H9 (cell line): ENCODE results near the gene ZNF544. TPM values are rescaled to one million over a fixed set of nuclear protein-coding genes. Genes with fewer than 3 reads are reported as not detected.

Experiments
- DNase-seq: peaks from one replicate; pipeline ENCODE4 v3.0.0-alpha.2; 2017
- H2AFZ ChIP-seq: one replicate; pipeline ENCODE4 v1.6.1; 2013; ENCODE audit warnings: mild to moderate bottlenecking, low read length, control low read depth, moderate library complexity
- H2AK5ac ChIP-seq: 2 replicates; pipeline ENCODE4 v1.6.1; 2013; ENCODE audit warnings: low read length, control low read depth, mixed read lengths; ENCODE audit not compliant: insufficient read length
- H2BK120ac ChIP-seq: one replicate; pipeline ENCODE4 v1.6.1; 2013; ENCODE audit warnings: low read depth, mild to moderate bottlenecking, low read length, control low read depth, inconsistent platforms; ENCODE audit not compliant: poor library complexity, severe bottlenecking
- H2BK12ac ChIP-seq: 2 replicates; pipeline ENCODE4 v1.6.1; 2013; ENCODE audit warnings: low read length, control low read depth, mixed read lengths, low read depth; ENCODE audit not compliant: insufficient read length
- H2BK15ac ChIP-seq: 2 replicates; pipeline ENCODE4 v1.6.1; 2013; ENCODE audit warnings: low read depth, low read length, control low read depth
- H2BK20ac ChIP-seq: one replicate; pipeline ENCODE4 v1.6.1; 2013; ENCODE audit warnings: low read depth, mild to moderate bottlenecking, low read length, control low read depth, inconsistent platforms; ENCODE audit not compliant: poor library complexity, severe bottlenecking
- H2BK5ac ChIP-seq: 2 replicates; pipeline ENCODE4 v1.6.1; 2013; ENCODE audit warnings: low read length, control low read depth, mixed read lengths; ENCODE audit not compliant: insufficient read length
- H3K14ac ChIP-seq: 2 replicates; pipeline ENCODE4 v1.6.1; 2013; ENCODE audit warnings: low read length, control low read depth; ENCODE audit not compliant: insufficient read depth
- H3K18ac ChIP-seq: 2 replicates; pipeline ENCODE4 v1.6.1; 2013; ENCODE audit warnings: low read depth, mild to moderate bottlenecking, mixed read lengths, low read length, control low read depth; ENCODE audit not compliant: insufficient read length
- H3K23ac ChIP-seq: 2 replicates; pipeline ENCODE4 v1.6.1; 2013; ENCODE audit warnings: low read length, control low read depth, mixed read lengths, low read depth; ENCODE audit not compliant: insufficient read length
- H3K23me2 ChIP-seq: 2 replicates; pipeline ENCODE4 v1.6.1; 2013; ENCODE audit warnings: low read depth, mild to moderate bottlenecking, mixed read lengths, low read length, control low read depth; ENCODE audit not compliant: insufficient read length, poor library complexity, severe bottlenecking
- H3K27ac ChIP-seq: 2 replicates; pipeline ENCODE4 v1.5.1; 2013; ENCODE audit warnings: low read length, control low read depth, mixed read lengths, low read depth; ENCODE audit not compliant: insufficient read length
- H3K27me3 ChIP-seq: 2 replicates; pipeline ENCODE4 v1.6.1; 2013; ENCODE audit warnings: low read length, control low read depth, inconsistent platforms; ENCODE audit not compliant: insufficient read depth
- H3K4ac ChIP-seq: 2 replicates; pipeline ENCODE4 v1.6.1; 2013; ENCODE audit warnings: low read depth, mild to moderate bottlenecking, control low read depth, inconsistent platforms, low read length, moderate library complexity
- H3K4me1 ChIP-seq: 2 replicates; pipeline ENCODE4 v1.6.1; 2013; ENCODE audit warnings: low read length, control low read depth, inconsistent platforms; ENCODE audit not compliant: insufficient read depth
- H3K4me2 ChIP-seq: 2 replicates; pipeline ENCODE4 v1.6.1; 2013; ENCODE audit warnings: low read length, control low read depth, mixed read lengths; ENCODE audit not compliant: insufficient read length, insufficient read depth
- H3K56ac ChIP-seq: 2 replicates; pipeline ENCODE4 v1.6.1; 2013; ENCODE audit warnings: low read depth, mild to moderate bottlenecking, mixed read lengths, low read length, control low read depth; ENCODE audit not compliant: insufficient read length
- H3K79me1 ChIP-seq: 2 replicates; pipeline ENCODE4 v1.6.1; 2013; ENCODE audit warnings: low read depth, mild to moderate bottlenecking, moderate library complexity, low read length, control low read depth, inconsistent platforms; ENCODE audit not compliant: insufficient read depth, poor library complexity, severe bottlenecking
- H3K79me2 ChIP-seq: 2 replicates; pipeline ENCODE4 v1.6.1; 2013; ENCODE audit warnings: low read length, control low read depth, inconsistent platforms; ENCODE audit not compliant: insufficient read depth
- H3K9ac ChIP-seq: 2 replicates; pipeline ENCODE4 v1.6.1; 2013; ENCODE audit warnings: low read length, control low read depth, mixed read lengths; ENCODE audit not compliant: insufficient read length; ENCODE audit errors: extremely low read depth
- H3K9me3 ChIP-seq: one replicate; pipeline ENCODE4 v1.6.1; 2013; ENCODE audit warnings: low read depth, low read length, inconsistent platforms; ENCODE audit not compliant: control insufficient read depth
- H3T11ph ChIP-seq: one replicate; pipeline ENCODE4 v1.6.1; 2013; ENCODE audit warnings: mild to moderate bottlenecking, low read length, control low read depth, inconsistent platforms
- H4K20me1 ChIP-seq: one replicate; pipeline ENCODE4 v1.6.1; 2013; ENCODE audit not compliant: control insufficient read depth, insufficient read length, insufficient read depth
- H4K5ac ChIP-seq: 2 replicates; pipeline ENCODE4 v1.6.1; 2013; ENCODE audit warnings: low read depth, mild to moderate bottlenecking, mixed read lengths, low read length, control low read depth; ENCODE audit not compliant: insufficient read length
- H4K8ac ChIP-seq: replicated peaks from 2 replicates; pipeline ENCODE4 v1.6.1; 2013; ENCODE audit warnings: low read length, control low read depth, mixed read lengths, low read depth; ENCODE audit not compliant: insufficient read length
- H4K91ac ChIP-seq: 2 replicates; pipeline ENCODE4 v1.6.1; 2013; ENCODE audit warnings: low read depth, mild to moderate bottlenecking, moderate library complexity, mixed read lengths, low read length, control low read depth; ENCODE audit not compliant: insufficient read length
- H3K27ac Mint-ChIP-seq, 3 experiments: 2 replicates in 2 of 3; 3 replicates in 1 of 3; pipeline ENCODE4 v1.8.0; 2020 to 2021; ENCODE audit warnings: mixed read lengths in 3 of 3, mild to moderate bottlenecking in 1 of 3, moderate library complexity in 1 of 3
- H3K27me3 Mint-ChIP-seq: 2 replicates; pipeline ENCODE4 v1.8.0; 2021; ENCODE audit warnings: low read depth, mild to moderate bottlenecking, moderate library complexity, mixed read lengths
- H3K36me3 Mint-ChIP-seq, 3 experiments: 2 replicates in 2 of 3; 3 replicates in 1 of 3; pipeline ENCODE4 v1.8.0; 2020 to 2021; ENCODE audit warnings: low read depth in 3 of 3, mixed read lengths in 3 of 3; ENCODE audit not compliant: insufficient read depth in 1 of 3
- H3K4me1 Mint-ChIP-seq, 2 experiments: 2 replicates each; pipeline ENCODE4 v1.8.0; 2020; ENCODE audit warnings: mixed read lengths in 2 of 2
- H3K4me3 Mint-ChIP-seq, 2 experiments: 2 replicates in 1 of 2; 3 replicates in 1 of 2; pipeline ENCODE4 v1.8.0; 2020 to 2021; ENCODE audit warnings: mild to moderate bottlenecking in 2 of 2, mixed read lengths in 2 of 2, moderate library complexity in 1 of 2
- H3K9me3 Mint-ChIP-seq, 2 experiments: 2 replicates in 1 of 2; 3 replicates in 1 of 2; pipeline ENCODE4 v1.8.0; 2020; ENCODE audit warnings: mild to moderate bottlenecking in 2 of 2, mixed read lengths in 2 of 2, moderate library complexity in 1 of 2
- CTCF ChIP-seq: fragments of 200-600 bp; sonication (generic); conservative IDR thresholded peaks from 3 replicates; pipeline ENCODE4 v1.8.0; 2021; ENCODE audit warnings: antibody characterized with exemption, mild to moderate bottlenecking
- WGBS: extraction: QIAGEN DNeasy Blood & Tissue Kit; methylation state at CpG from one replicate; pipeline ENCODE4 v1.1.7; 2013; ENCODE audit warnings: missing lambda C conversion rate, low lambda C conversion rate, mixed read lengths; ENCODE audit not compliant: insufficient read length; ENCODE audit errors: extremely low coverage; 5-methylcytosine and 5-hydroxymethylcytosine counted together
- total RNA-seq: library from RNA; stranded (reverse); gene quantifications from 2 replicates; pipeline ENCODE4 v1.2.1, GENCODE V29; 2021

The ZNF544 gene
- total RNA-seq, 1 experiment from 2014 or later, result 97.2 TPM

- Histone ChIP-seq H3K18ac (no peak overlapping the region), H2BK120ac (no peak overlapping the region), H3K23ac (no peak overlapping the region), H4K91ac (no peak overlapping the region), H4K20me1 (peaks cover 2% of the 10 kb centered on the region), H3T11ph (no peak overlapping the region), H3K14ac (no peak overlapping the region), H4K5ac (no peak overlapping the region), H3K4me1 (peaks cover 9% of the 10 kb centered on the region; the same call in 1 of the 2 replicates), H3K4me2 (no peak overlapping the region), H3K79me1 (peaks cover 12% of the 10 kb centered on the region), H3K23me2 (peaks cover 5% of the 10 kb centered on the region), H2AK5ac (no peak overlapping the region), H2AFZ (no peak overlapping the region), H2BK15ac (0 out of 2 replicates have a peak overlapping the region, but pooled peaks have one; percentile 58), H3K27ac (no peak overlapping the region), H3K9me3 (no peaks in the 10 kb centered on the region), H4K8ac (no peak overlapping the region), H2BK20ac (no peak overlapping the region), H3K9ac (no peak overlapping the region), H3K27me3 (no peaks in the 10 kb centered on the region), H3K56ac (no peak overlapping the region), H2BK5ac (no peak overlapping the region), H3K79me2 (peaks cover 30% of the 10 kb centered on the region), H2BK12ac (no peak overlapping the region), H3K4ac (no peak overlapping the region)
- no peak for DNase-seq
- WGBS, result no CpG with 5 or more reads among the region's 7 CpGs
- Mint-ChIP-seq H3K4me1 (peaks cover 22 to 26% of the 10 kb centered on the region in 2 experiments), H3K36me3 (peaks cover 35 to 43% (median 40%) of the 10 kb centered on the region in 3 experiments), H3K27ac (no peak overlapping the region), H3K4me3 (peak overlapping the region; percentile 93 to 98; a peak in 3 of 5 replicates), H3K27me3 (no peaks in the 10 kb centered on the region), H3K9me3 (peaks cover 5 to 7% of the 10 kb centered on the region in 2 experiments; a peak in 4 of 5 replicates)
- no peak for TF ChIP-seq CTCF
Observed at GRCh38 chr19:58277197-58277596, 48.5 kb downstream of the ZNF544 start.
